ENCODE results near the gene SLC28A2.

DNA sequence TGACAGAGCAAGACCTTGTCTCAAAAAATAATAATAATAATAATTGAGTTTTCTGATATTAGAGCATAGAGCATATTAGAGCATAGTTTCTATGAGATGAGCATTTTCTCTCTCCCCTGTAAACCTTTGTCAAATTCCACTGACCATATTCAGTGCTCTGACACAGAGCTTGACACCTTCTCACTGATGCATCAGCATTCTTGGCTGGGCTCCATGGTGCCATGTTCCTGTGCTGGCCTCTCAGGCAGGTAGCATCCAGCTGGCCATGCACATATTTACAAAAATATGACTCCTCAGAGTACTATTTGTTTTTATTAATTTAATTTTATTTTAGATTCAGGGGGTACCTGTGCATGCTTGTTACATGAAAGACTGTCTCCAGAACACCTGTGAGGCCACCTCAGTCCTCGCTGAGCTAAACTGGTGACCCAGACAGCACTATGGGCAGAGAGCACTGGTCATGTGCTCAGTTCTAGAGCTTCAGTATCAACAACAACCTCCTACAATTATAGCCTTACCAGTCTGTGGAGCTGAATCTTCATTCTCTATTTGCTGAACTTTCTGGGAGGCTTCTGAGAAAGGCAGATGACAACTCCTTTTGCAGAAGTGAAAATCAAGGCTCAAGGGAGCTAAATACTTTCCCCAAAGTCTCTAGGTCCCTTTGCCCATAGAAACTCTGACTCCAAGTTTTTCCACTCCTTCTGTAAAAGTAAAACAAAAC lies 21.6 kb upstream of the SLC28A2 start:
- TF ChIP-seq, protein P1, sequence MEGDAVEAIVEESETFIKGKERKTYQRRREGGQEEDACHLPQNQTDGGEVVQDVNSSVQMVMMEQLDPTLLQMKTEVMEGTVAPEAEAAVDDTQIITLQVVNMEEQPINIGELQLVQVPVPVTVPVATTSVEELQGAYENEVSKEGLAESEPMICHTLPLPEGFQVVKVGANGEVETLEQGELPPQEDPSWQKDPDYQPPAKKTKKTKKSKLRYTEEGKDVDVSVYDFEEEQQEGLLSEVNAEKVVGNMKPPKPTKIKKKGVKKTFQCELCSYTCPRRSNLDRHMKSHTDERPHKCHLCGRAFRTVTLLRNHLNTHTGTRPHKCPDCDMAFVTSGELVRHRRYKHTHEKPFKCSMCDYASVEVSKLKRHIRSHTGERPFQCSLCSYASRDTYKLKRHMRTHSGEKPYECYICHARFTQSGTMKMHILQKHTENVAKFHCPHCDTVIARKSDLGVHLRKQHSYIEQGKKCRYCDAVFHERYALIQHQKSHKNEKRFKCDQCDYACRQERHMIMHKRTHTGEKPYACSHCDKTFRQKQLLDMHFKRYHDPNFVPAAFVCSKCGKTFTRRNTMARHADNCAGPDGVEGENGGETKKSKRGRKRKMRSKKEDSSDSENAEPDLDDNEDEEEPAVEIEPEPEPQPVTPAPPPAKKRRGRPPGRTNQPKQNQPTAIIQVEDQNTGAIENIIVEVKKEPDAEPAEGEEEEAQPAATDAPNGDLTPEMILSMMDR (IDR thresholded peaks at IDR 0.05): no peak
- TF ChIP-seq EP300 (IDR thresholded peaks at IDR 0.05): no peak
